ENCODE measurements around the gene SAFB2. TPM values are rescaled to one million over a fixed set of nuclear protein-coding genes. Genes with fewer than 3 reads are reported as not detected.

SAFB2 gene
- total RNA-seq, 1 donor from 2014 or later: 40.5 TPM

- no peak overlapping the region for H3K27ac ChIP-seq (replicated peaks)
- no peak for DNase-seq
- no peaks in the 10 kb centered on the region for H3K9me3 ChIP-seq (replicated peaks)
- H3K36me3 ChIP-seq: peaks cover 100% of the 10 kb centered on the region
- intact Hi-C loops (cut with micrococcal nuclease): no loop called here
- no peak overlapping the region for H3K4me3 ChIP-seq
- H3K4me1 ChIP-seq: peaks cover 4% of the 10 kb centered on the region
- TF ChIP-seq CTCF (IDR thresholded peaks at IDR 0.05; ENCODE audit: borderline replicate concordance): no peak
- no peaks in the 10 kb centered on the region for H3K27me3 ChIP-seq (ENCODE audit: low read depth)
Measured at GRCh38 chr19:5595129-5595528, 27.4 kb downstream of the SAFB2 start.

- Histone ChIP-seq H3K4me3 (no peak overlapping the region), H3K27me3 (ENCODE audit: low read depth) (no peaks in the 10 kb centered on the region), H3K36me3 (peaks cover 100% of the 10 kb centered on the region), H3K4me1 (no peaks in the 10 kb centered on the region), H3K9me3 (replicated peaks) (no peaks in the 10 kb centered on the region), H3K27ac (replicated peaks) (no peak overlapping the region)
- no peak for DNase-seq
- no peak for TF ChIP-seq CTCF (IDR thresholded peaks at IDR 0.05; ENCODE audit: borderline replicate concordance)
- intact Hi-C loops (cut with micrococcal nuclease): no loop called here
Measured at GRCh38 chr19:5594521-5594950, 28.0 kb downstream of the SAFB2 start.

GRCh38 chr19:5593343-5594255 is 29.0 kb downstream of the SAFB2 start:
- no peak for DNase-seq
- H3K4me1 ChIP-seq: no peaks in the 10 kb centered on the region
- no peaks in the 10 kb centered on the region for H3K9me3 ChIP-seq (replicated peaks)
- H3K27ac ChIP-seq (replicated peaks): no peak overlapping the region
- H3K4me3 ChIP-seq: no peak overlapping the region
- peaks cover 100% of the 10 kb centered on the region for H3K36me3 ChIP-seq
- intact Hi-C loops (cut with micrococcal nuclease): no loop called here
- H3K27me3 ChIP-seq (ENCODE audit: low read depth): no peaks in the 10 kb centered on the region
- no peak for TF ChIP-seq CTCF (IDR thresholded peaks at IDR 0.05; ENCODE audit: borderline replicate concordance)

GRCh38 chr19:5592531-5593342 is 29.8 kb downstream of the SAFB2 start:
- intact Hi-C loops (cut with micrococcal nuclease): no loop called here
- H3K27ac ChIP-seq (replicated peaks): no peak overlapping the region
- H3K9me3 ChIP-seq (replicated peaks): no peaks in the 10 kb centered on the region
- H3K36me3 ChIP-seq: peaks cover 100% of the 10 kb centered on the region
- H3K4me3 ChIP-seq: no peak overlapping the region
- H3K4me1 ChIP-seq: no peaks in the 10 kb centered on the region
- DNase-seq: no peak
- no peaks in the 10 kb centered on the region for H3K27me3 ChIP-seq (ENCODE audit: low read depth)
- no peak for TF ChIP-seq CTCF (IDR thresholded peaks at IDR 0.05; ENCODE audit: borderline replicate concordance)

GRCh38 chr19:5591476-5591875 is 31.1 kb downstream of the SAFB2 start:
- no peak for DNase-seq
- Histone ChIP-seq H3K36me3 (peaks cover 100% of the 10 kb centered on the region), H3K4me3 (no peak overlapping the region), H3K9me3 (replicated peaks) (no peaks in the 10 kb centered on the region), H3K27me3 (ENCODE audit: low read depth) (no peaks in the 10 kb centered on the region), H3K27ac (replicated peaks) (no peak overlapping the region), H3K4me1 (peaks cover 4% of the 10 kb centered on the region)
- TF ChIP-seq CTCF (IDR thresholded peaks at IDR 0.05; ENCODE audit: borderline replicate concordance): no peak
- intact Hi-C loops (cut with micrococcal nuclease): no loop called here

Measured in left ventricle myocardium inferior (tissue), 1 donor.